ENCODE data around the gene CCL3.
"Not testable (repeated sequence)": the region's sequence is repeated elsewhere in the genome, so short reads cannot be mapped to it uniquely, and the experiment has no call there.

Gene CCL3

DNA sequence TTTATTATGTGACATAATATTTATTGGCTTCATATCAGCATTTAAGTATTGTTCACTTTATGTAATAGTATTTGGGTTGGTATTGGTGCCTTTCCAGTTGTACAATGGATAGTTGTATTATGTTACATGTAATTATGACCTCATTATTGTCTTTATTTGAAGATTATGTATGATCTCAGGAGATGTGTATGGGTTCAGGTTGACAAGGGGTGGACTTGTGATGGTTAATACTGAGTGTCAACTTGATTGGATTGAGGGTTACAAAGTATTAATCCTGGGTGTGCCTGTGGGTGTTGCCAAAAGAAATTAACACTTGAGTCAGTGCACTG, 25.7 kb upstream of the CCL3 start:
- not testable (repeated sequence) for DNase-seq (ENCODE audit: low read depth, low spot score)

DNA sequence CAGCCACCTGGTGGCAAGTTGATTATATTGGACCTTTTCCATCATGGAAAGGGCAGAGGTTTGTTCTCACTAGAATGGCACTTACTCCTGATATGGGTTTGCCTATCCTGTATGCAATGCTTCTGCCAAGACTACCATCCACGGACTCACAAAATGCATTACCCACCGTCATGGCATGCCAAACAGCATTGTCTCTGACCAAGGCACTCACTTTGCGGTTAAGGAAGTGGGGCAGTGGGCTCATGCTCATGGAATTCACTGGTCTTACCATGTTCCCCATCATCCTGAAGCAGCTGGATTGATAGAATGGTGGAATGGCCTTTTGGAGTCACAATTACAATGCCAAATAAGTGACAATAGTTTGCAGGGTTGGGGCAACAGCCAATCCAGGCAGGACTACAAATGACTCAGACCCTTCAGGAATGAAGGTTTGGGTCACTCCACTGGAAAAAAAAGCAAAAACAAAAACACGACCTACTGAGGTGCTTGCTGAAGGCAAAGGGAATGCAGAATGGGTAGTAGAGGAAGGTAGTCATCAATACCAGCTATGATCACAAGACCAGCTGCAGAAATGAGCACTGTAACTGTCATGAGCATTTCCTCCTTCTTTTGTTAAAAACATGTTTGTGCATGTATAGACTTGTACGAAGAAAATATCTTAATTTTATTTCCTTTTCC, 25.2 kb upstream of the CCL3 start:
- DNase-seq (ENCODE audit: low read depth, low spot score), result not testable (repeated sequence)

- not testable (repeated sequence) for DNase-seq (ENCODE audit: low read depth, low spot score)
These were observed 23.2 kb upstream of the CCL3 start for GRCh38 chr17:36113131-36113530.

GRCh38 chr17:36112572-36112971, 22.6 kb upstream of the CCL3 start:
- no peak for DNase-seq (ENCODE audit: low read depth, low spot score)

GRCh38 chr17:36111068-36111490, 21.1 kb upstream of the CCL3 start:
- DNase-seq (ENCODE audit: low read depth, low spot score), result no peak

- DNase-seq (ENCODE audit: low read depth, low spot score), result not testable (repeated sequence)
These were observed 18.3 kb upstream of the CCL3 start for GRCh38 chr17:36108265-36108664.

GRCh38 chr17:36107660-36108059, 17.7 kb upstream of the CCL3 start:
- no peak for DNase-seq (ENCODE audit: low read depth, low spot score)

DNA sequence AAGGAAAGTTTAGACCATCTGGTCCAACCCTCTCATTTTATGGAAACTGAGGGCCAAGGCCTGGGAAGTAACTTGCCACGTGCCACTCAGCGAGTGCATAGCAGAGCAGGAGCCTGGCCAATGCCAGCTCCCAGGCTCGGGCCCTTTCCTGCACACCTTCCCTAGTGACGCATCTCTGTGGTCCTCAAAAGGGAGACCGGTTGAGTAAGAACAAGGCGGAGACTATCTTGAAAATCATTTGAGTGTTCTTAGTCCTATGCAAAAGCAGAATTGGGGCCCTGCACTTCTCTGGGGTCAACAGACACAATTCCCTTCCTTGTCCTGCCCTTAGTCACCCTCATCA, 16.5 kb upstream of the CCL3 start:
- no peak for DNase-seq (ENCODE audit: low read depth, low spot score)

GRCh38 chr17:36105781-36106492, 16.0 kb upstream of the CCL3 start:
- no peak for DNase-seq (ENCODE audit: low read depth, low spot score)

DNA sequence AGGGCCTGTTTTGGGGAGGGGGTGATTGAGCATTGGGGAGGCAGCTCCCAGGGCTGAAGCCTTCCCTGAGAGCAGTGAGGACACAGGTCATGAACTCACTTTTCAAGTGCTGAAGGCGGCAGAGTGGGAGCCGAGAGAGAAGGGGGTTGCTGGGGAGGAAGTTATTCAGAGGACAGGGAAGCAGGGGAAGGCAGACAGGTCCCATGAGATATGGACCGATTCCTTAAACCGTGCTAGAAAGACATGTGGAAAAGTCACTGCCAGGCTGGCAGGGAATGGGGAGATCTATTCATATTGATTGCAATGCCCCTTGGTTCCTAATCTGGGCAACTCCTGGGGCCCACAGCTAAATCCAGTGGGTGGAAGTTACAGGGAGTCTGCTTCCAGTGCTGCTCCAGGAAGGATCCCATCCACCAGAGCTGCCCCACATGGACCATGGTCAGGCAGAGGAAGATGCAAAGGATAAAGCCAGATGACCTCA, 14.8 kb upstream of the CCL3 start:
- no peak for DNase-seq (ENCODE audit: low read depth, low spot score)

GRCh38 chr17:36104246-36104645, 14.3 kb upstream of the CCL3 start:
- not testable (repeated sequence) for DNase-seq (ENCODE audit: low read depth, low spot score)

DNA sequence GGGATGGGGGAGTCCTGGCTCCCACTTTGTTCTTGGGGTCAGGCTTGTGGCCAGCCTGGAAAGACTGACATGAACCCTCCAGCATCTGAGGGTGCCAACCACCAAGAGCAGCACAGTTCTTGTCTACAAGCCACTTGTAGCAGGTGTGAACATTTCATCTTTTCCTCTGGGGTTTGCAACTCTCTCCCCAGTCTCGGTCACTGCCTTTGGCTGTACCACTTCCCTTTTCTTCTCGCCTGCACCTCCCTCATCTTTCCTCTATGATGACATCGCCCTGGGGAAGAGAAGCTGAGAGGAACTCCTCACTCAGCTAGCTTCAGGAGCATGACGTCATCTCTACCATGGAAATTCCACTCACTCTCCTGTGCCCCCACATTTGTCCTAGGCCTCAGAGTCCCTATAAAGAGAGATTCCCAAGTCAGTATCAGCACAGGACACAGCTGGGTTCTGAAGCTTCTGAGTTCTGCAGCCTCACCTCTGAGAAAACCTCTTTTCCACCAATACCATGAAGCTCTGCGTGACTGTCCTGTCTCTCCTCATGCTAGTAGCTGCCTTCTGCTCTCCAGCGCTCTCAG, 13.5 kb upstream of the CCL3 start, which contains the start of gene CCL4:
CCL4 (plus strand) TSS at position 427 of the 575 bp plus-strand sequence; CDS start at position 506, 79 bp downstream.
- not testable (repeated sequence) for DNase-seq (ENCODE audit: low read depth, low spot score)

DNA sequence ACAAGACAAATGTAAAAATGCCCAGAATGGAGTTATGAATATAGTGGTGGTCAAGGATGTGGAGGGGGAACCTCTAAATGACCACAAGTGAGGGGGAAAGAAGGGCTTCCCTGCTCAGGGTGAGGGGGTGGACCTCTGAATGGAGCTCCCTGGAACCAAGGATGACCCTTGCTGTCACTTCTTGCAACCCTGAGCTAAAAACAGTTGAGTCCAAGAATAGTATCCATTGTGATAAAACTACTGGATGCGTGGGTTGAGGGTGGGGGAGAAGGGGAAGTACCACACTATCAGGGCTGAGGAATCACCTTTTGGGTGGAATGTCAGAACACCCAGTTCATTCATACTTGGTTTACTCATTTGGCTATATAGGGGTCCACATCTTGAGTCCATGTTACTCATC, 9.1 kb upstream of the CCL3 start:
- DNase-seq (ENCODE audit: low read depth, low spot score), result not testable (repeated sequence)

DNA sequence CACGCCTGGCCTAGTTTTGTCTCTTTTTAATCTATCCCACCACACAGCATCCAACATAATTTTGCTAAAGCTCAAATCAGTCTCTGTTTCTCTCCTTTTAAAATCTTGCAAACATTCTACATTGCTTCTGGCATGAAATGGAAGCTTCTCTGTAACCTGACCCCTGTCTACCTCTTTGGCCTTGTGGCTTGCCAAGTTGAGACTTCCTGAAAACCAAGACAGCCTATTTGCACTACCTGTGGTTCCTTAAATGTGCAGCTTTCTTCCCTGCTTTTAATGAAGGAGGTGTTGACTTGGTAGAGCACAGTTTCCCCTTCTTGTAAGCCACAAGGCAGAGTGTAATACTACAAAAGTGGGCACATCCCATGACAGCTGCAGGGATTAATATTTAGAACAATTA, 6.0 kb upstream of the CCL3 start:
- no peak for DNase-seq (ENCODE audit: low read depth, low spot score)

DNA sequence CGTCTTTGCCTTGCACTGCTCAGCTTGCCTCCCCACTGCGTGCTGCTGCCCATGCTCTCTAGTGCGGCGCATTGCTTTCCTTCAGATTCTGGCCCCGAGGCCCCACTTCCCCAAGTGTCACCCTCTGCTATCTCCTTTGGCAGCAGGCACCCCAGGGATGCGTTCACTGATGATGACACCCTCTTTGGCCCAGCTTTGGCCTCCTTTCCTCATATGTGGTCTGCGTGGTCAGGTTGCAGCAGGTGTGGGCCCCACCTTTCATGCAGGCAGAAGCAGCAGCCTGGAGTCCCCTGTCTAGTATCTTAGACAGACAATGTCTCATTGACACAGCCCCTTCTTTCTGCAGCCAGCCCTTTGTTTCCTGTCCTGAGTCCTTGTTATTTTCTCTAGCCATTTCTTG, 4.8 kb upstream of the CCL3 start:
- no peak for DNase-seq (ENCODE audit: low read depth, low spot score)

DNA sequence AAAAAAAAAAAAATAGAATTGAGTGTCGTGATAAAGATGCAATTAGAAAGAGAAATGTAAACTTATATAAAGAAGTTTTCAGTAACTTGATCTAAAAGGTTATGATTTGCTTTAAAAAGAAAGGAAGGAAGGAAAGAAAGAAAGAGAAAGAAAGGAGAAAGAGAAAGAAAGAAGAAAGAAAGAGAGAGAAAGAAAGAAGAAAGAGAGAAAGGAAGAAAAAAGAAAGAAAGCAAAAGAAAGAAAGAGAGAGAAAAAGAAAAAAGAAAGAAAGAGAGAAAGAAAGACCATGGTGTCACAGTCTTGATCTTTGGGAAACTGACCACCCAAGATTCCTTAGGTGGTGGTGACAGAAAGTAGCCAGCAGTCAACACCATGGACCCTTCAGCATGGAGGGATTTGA, 4.3 kb upstream of the CCL3 start:
- DNase-seq (ENCODE audit: low read depth, low spot score), result no peak

- DNase-seq (ENCODE audit: low read depth, low spot score), result not testable (repeated sequence)
These were observed 2.8 kb upstream of the CCL3 start for GRCh38 chr17:36092715-36093114.

DNA sequence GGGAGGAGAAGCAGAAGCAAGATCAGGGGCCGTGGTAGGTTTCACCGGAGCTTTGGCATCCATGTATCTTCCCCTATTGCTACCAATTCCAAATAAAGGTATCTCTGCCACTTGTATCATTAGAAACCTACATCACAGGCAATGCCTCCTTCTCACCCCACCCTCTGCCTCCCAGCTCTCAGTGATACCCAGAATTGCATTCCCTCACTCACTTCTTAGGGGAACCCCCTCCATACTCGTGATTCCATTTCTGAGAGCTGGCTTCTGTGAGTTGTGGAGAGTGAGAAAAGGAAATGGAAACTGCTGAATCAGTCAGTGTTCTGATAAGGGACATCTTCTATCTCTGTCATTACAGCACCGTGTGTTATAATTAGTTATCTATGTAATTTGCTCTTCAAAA, 2.3 kb upstream of the CCL3 start:
- DNase-seq (ENCODE audit: low read depth, low spot score), result no peak

DNA sequence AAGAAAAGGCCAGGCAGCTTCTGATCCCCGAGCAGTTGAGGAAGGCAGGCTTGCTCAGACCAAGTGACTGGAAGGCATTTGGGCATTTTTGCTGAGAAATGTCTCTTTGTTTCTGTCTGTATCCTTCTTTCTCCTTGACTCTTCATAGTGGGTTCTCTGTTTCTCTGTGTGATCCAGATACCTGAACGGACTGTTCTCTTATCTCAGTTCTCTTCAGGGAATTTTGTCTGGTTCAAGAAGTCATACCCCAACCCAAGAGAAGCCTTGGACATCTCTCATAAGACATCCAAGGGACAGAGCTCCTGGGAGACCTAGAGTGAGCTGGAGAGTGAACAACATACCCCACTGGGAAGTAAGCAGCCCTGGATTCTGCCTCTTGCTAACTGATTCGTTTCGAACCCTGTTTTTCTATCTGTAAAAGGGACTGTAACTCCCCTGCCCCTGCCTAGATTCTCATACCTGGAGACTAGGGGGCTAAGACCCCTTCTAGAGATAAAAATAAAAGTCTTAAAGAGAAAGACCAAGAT, 541 bp downstream of the CCL3 start:
- no peak for DNase-seq (ENCODE audit: low read depth, low spot score)

DNA sequence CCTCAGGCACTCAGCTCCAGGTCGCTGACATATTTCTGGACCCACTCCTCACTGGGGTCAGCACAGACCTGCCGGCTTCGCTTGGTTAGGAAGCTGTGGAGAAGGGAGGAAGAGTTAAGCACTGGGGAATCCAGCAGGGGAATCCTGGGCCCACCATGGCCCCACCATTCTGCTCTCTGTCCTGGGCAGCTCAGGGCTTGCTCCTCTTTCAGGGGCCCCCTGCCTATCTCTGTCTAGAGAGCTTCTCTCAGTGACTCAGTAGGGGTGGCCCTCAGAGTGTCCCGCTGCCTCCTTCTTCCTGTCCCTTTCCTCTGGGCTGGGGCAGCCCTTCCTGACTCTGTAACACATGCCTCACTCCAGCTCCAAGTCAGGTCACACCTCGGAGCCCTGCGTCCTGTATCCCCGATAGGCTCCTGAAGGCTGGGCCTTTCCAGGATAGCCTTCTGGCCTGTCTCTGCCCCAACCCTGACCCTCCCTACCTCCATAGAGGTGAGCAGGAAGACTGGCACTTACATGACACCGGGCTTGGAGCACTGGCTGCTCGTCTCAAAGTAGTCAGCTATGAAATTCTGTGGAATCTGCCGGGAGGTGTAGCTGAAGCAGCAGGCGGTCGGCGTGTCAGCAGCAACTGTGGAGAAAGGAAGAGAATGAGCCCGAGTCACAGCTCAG, 1.1 kb downstream of the CCL3 start:
- DNase-seq (ENCODE audit: low read depth, low spot score), result no peak

DNA sequence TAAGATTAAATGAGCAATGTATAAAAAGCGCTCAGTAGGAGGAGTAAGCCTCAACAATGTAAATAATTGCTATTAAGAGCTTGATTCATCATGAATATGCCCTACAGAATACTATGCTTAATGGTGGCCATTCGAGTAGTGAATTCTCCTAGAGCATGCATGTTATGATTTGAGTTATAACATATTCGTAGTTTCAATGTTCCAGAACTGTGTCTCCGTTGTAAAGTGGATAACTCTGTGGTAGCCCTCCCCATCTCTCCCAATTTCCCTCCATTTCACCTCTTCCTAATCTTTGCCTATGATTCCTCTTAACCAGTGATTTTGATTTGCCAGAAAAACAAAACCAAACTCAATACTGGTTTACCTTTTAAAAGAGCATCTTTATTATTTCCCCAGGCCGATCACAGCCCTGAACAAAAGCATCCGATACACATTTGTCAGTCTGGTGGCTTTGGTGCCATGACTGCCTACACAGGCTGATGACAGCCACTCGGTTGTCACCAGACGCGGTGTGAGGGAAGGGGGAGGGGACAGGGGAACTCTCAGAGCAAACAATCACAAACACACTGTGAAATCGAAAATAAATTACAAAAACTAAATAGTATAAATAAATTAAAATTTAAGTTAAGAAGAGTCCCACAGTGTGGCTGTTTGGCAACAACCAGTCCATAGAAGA, 1.9 kb downstream of the CCL3 start:
- DNase-seq (ENCODE audit: low read depth, low spot score), result not testable (repeated sequence)

DNA sequence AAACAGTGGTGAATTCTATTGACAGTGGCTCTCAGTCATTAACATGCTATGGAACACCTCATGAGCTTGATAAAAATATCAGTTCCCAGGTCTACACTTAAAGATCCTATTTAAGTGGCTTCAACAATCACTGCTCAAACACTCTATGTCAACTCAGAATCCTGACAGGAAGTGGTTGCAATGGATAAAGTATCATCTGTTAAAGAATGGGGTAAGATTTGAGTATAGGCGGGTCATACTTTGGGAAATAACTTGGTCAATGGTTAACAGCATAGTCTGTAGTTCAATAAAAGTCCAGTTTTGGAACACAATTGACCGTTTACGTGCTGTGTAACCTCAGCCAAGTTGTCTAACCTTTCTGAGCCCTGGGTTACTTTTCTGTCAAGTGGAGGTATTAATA, 2.5 kb downstream of the CCL3 start:
- not testable (repeated sequence) for DNase-seq (ENCODE audit: low read depth, low spot score)
